Hepatocyte (in vitro differentiated cells): ENCODE data around the gene HOXD8. TPM values are rescaled to one million over a fixed set of nuclear protein-coding genes. Genes with fewer than 3 reads are reported as not detected.

ENCODE experiments used
- DNase-seq: peaks from one replicate; pipeline ENCODE4 v3.0.0-alpha.2; 2016; ENCODE audit warnings: low spot score
- H2AFZ ChIP-seq: fragments of 200-600 bp; sonication (generic); 2 replicates; pipeline ENCODE4 v1.6.0; 2016; ENCODE audit warnings: antibody characterized with exemption, mild to moderate bottlenecking
- H3K27ac ChIP-seq: fragments of 200-600 bp; sonication (generic); 2 replicates; pipeline ENCODE4 v1.5.1; 2016; ENCODE audit warnings: mild to moderate bottlenecking
- H3K27me3 ChIP-seq: fragments of 200-600 bp; sonication (generic); 2 replicates; pipeline ENCODE4 v1.6.1; 2016
- H3K36me3 ChIP-seq: fragments of 200-600 bp; sonication (generic); replicated peaks from 2 replicates; pipeline ENCODE4 v1.5.1; 2016; ENCODE audit warnings: low read depth; ENCODE audit not compliant: insufficient read depth
- H3K4me1 ChIP-seq: fragments of 200-600 bp; sonication (generic); 2 replicates; pipeline ENCODE4 v1.5.1; 2016; ENCODE audit warnings: mild to moderate bottlenecking, moderate library complexity; ENCODE audit not compliant: insufficient read depth
- H3K4me2 ChIP-seq: fragments of 200-600 bp; sonication (generic); 2 replicates; pipeline ENCODE4 v1.6.0; 2016
- H3K4me3 ChIP-seq: fragments of 200-600 bp; sonication (generic); 2 replicates; pipeline ENCODE4 v1.5.1; 2016; ENCODE audit warnings: mild to moderate bottlenecking
- H3K79me2 ChIP-seq: fragments of 200-600 bp; sonication (generic); 2 replicates; pipeline ENCODE4 v1.6.0; 2017; ENCODE audit warnings: mild to moderate bottlenecking
- H3K9me2 ChIP-seq: fragments of 200-600 bp; sonication (generic); replicated peaks from 2 replicates; pipeline ENCODE4 v1.6.0; 2017; ENCODE audit warnings: mild to moderate bottlenecking; ENCODE audit not compliant: insufficient read depth
- H3K9me3 ChIP-seq: fragments of 200-600 bp; sonication (generic); 2 replicates; pipeline ENCODE4 v1.5.1; 2016; ENCODE audit warnings: low read depth, mild to moderate bottlenecking
- H4K20me1 ChIP-seq: fragments of 200-600 bp; sonication (generic); 2 replicates; pipeline ENCODE4 v1.6.0; 2016; ENCODE audit warnings: mild to moderate bottlenecking; ENCODE audit not compliant: insufficient read depth, poor library complexity, severe bottlenecking
- EZH2 ChIP-seq: fragments of 200-600 bp; sonication (generic); IDR thresholded peaks from 2 replicates; pipeline ENCODE4 v1.6.1; 2016; ENCODE audit warnings: antibody characterized with exemption, mild to moderate bottlenecking, borderline replicate concordance
- EZH2phosphoT487 ChIP-seq: fragments of 200-600 bp; sonication (generic); IDR thresholded peaks from one replicate; pipeline ENCODE4 v1.6.1; 2018; ENCODE audit warnings: antibody characterized with exemption, mild to moderate bottlenecking, low read depth, moderate library complexity; ENCODE audit not compliant: unreplicated experiment, severe bottlenecking
- WGBS: methylation state at CpG from one replicate; pipeline ENCODE4 v1.1.6; 2016; ENCODE audit warnings: low lambda C conversion rate; ENCODE audit errors: missing lambda C conversion rate; 5-methylcytosine and 5-hydroxymethylcytosine counted together
- polyA plus RNA-seq: library from polyadenylated mRNA; unstranded; fragments of >200 nt; fragmentation: Nextera tagmentation; extraction: Ambion mirVana; gene quantifications from 2 replicates; pipeline ENCODE4 v1.2.1, GENCODE V29; 2016
- total RNA-seq: library from RNA; depleted of rRNA; stranded (reverse); fragments of >200 nt; gene quantifications from 2 replicates; pipeline ENCODE4 v1.2.3, GENCODE V29; 2014
- TF ChIP-seq, protein P1 (sequence below): fragments of 200-600 bp; sonication (generic); IDR thresholded peaks from 2 replicates; pipeline ENCODE4 v1.5.1; 2016; ENCODE audit warnings: antibody characterized with exemption, mild to moderate bottlenecking; ENCODE audit not compliant: poor library complexity

The HOXD8 gene
- total and polyA plus RNA-seq, 2 experiments from 2014 or later: 1.3 TPM; not detected in 1

- Histone ChIP-seq H3K4me3 (peak overlapping the region; percentile 50), H3K79me2 (peaks cover 53% of the 10 kb centered on the region), H3K36me3 (no peaks in the 10 kb centered on the region), H3K4me1 (peaks cover 9% of the 10 kb centered on the region), H3K27ac (peak overlapping the region; percentile 48), H3K27me3 (peaks cover 95% of the 10 kb centered on the region), H2AFZ (peak overlapping the region; percentile 59), H3K4me2 (peak overlapping the region; percentile 88), H3K9me3 (no peaks in the 10 kb centered on the region), H3K9me2 (no peaks in the 10 kb centered on the region), H4K20me1 (no peaks in the 10 kb centered on the region)
- DNase-seq: peak; percentile 76
- WGBS: 5% methylated on average over 49 of the region's 49 CpGs
- TF ChIP-seq EZH2 (peak; percentile 78), EZH2phosphoT487 (no peak)
- TF ChIP-seq, protein P1, sequence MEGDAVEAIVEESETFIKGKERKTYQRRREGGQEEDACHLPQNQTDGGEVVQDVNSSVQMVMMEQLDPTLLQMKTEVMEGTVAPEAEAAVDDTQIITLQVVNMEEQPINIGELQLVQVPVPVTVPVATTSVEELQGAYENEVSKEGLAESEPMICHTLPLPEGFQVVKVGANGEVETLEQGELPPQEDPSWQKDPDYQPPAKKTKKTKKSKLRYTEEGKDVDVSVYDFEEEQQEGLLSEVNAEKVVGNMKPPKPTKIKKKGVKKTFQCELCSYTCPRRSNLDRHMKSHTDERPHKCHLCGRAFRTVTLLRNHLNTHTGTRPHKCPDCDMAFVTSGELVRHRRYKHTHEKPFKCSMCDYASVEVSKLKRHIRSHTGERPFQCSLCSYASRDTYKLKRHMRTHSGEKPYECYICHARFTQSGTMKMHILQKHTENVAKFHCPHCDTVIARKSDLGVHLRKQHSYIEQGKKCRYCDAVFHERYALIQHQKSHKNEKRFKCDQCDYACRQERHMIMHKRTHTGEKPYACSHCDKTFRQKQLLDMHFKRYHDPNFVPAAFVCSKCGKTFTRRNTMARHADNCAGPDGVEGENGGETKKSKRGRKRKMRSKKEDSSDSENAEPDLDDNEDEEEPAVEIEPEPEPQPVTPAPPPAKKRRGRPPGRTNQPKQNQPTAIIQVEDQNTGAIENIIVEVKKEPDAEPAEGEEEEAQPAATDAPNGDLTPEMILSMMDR: peak; percentile 78
These were observed 41.2 kb upstream of the HOXD8 start for GRCh38 chr2:176088048-176088936.

GRCh38 chr2:176088937-176089842, 40.3 kb upstream of the HOXD8 start:
- H2AFZ ChIP-seq: no peak overlapping the region
- no peaks in the 10 kb centered on the region for H3K36me3 ChIP-seq
- no peak for DNase-seq
- peaks cover 95% of the 10 kb centered on the region for H3K27me3 ChIP-seq
- peaks cover 7% of the 10 kb centered on the region for H4K20me1 ChIP-seq
- H3K9me2 ChIP-seq: no peaks in the 10 kb centered on the region
- no peak overlapping the region for H3K4me3 ChIP-seq
- WGBS: 36% methylated on average over 6 of the region's 6 CpGs
- TF ChIP-seq, protein P1: no peak
- TF ChIP-seq EZH2 (no peak), EZH2phosphoT487 (no peak)
- no peaks in the 10 kb centered on the region for H3K9me3 ChIP-seq
- H3K4me2 ChIP-seq: peak overlapping the region; percentile 88
- no peak overlapping the region for H3K27ac ChIP-seq
- H3K79me2 ChIP-seq: peaks cover 54% of the 10 kb centered on the region
- H3K4me1 ChIP-seq: peaks cover 9% of the 10 kb centered on the region

DNA sequence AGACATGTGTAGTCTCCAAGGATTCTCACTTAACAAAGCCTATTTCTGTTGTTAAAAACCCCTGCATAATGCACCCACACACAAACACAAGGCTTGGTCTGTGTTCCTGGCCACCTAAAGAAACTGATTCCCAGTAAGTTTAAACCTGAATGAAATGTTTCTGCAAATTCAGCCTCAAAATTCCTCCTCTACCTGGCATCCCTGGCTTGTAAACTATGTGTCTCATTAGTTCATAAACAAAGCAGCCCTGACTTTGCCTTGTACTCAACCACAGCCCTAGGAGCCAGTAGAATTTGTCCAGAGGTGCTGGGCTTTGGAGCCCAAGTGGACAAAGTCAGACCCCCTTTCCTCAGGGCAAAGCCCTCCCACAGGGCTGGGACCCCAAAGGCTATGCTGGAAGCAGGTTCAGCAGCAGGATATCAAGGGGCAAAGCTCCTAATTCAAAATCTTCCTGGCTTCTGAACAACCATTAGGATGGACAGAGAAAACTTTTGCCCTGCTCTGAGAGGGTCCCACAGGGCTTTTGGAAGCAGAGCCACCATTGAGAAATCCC, 39.6 kb upstream of the HOXD8 start:
- Histone ChIP-seq H3K4me1 (peaks cover 9% of the 10 kb centered on the region), H4K20me1 (peaks cover 14% of the 10 kb centered on the region), H3K9me3 (no peaks in the 10 kb centered on the region), H3K4me3 (no peak overlapping the region), H3K27me3 (peaks cover 95% of the 10 kb centered on the region), H3K79me2 (peaks cover 61% of the 10 kb centered on the region), H3K4me2 (peak overlapping the region; percentile 88), H3K27ac (no peak overlapping the region), H3K9me2 (no peaks in the 10 kb centered on the region), H3K36me3 (no peaks in the 10 kb centered on the region), H2AFZ (no peak overlapping the region)
- DNase-seq: no peak
- TF ChIP-seq EZH2: peak; percentile 39
- TF ChIP-seq, protein P1: no peak
- no peak for TF ChIP-seq EZH2phosphoT487
